Cardiac septum (tissue), 1 donor: ENCODE results near the gene AHRR. TPM values are rescaled to one million over a fixed set of nuclear protein-coding genes. Genes with fewer than 3 reads are reported as not detected.
"Not testable (repeated sequence)": the region's sequence is repeated elsewhere in the genome, so short reads cannot be mapped to it uniquely, and the experiment has no call there.

Experiments used
- DNase-seq: peaks from one replicate; pipeline ENCODE4 v3.0.0-alpha.2; 2020; ENCODE audit warnings: low spot score
- intact Hi-C: fragments of 100-400 bp; cut with DNase I; formaldehyde crosslinking; loops from one replicate; pipeline ENCODE4 v1.14.0; 2022
- total RNA-seq: library from RNA; stranded (reverse); fragmentation: NEBNext Ultra II Directional; extraction: Animal tissue kit (Norgen Biotek cat#: 25700); gene quantifications from one replicate; pipeline ENCODE4 v1.2.1, GENCODE V29; 2021
- donor health status: DM: no; HTN: no; CAD: no.

AHRR gene
- total RNA-seq, 1 donor from 2014 or later: 0.73 TPM

DNA sequence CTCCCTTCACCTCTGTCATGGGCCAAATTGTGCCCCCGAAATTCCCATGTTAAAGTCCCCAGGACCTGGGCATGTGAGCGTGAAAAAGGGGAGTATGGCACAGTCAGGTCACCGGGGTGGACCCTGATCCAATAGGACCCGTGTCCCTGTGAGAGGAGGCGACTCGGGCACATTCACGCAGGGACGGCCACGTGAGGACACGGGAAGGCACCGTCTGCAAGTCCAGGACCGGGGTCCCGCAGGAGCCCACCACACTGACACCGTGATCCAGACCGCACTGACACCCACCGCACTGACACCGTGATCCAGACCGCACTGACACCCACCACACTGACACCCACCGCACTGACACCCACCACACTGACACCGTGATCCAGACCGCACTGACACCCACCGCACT is 165.1 kb downstream of the AHRR start:
- intact Hi-C loops, DNase-seq: not testable (repeated sequence)

Other genes with a start within 250 kb of the AHRR start
- gene PLEKHG4B, start 229.5 kb upstream of the AHRR start, total RNA-seq: 0.03 TPM
- gene LRRC14B, start 130.2 kb upstream of the AHRR start, total RNA-seq: 8.5 TPM
- 9.6 TPM for gene CCDC127, start 103.6 kb upstream of the AHRR start, total RNA-seq
- gene SDHA, start 103.4 kb upstream of the AHRR start, total RNA-seq: 580 TPM
- gene PDCD6, start 50.1 kb upstream of the AHRR start, total RNA-seq: 39.6 TPM
- 42.9 TPM for gene EXOC3, start 121.5 kb downstream of the AHRR start, total RNA-seq
- 1.0 TPM for gene SLC9A3, start 202.7 kb downstream of the AHRR start, total RNA-seq